GM12801 (cell line): ENCODE measurements around the gene HMGXB4.

ENCODE experiments used
- CTCF ChIP-seq: IDR thresholded peaks from one replicate; pipeline ENCODE4 v1.5.1; 2011; ENCODE audit warnings: control low read depth; ENCODE audit not compliant: insufficient read length; ENCODE audit errors: extremely low read depth

Gene HMGXB4

DNA sequence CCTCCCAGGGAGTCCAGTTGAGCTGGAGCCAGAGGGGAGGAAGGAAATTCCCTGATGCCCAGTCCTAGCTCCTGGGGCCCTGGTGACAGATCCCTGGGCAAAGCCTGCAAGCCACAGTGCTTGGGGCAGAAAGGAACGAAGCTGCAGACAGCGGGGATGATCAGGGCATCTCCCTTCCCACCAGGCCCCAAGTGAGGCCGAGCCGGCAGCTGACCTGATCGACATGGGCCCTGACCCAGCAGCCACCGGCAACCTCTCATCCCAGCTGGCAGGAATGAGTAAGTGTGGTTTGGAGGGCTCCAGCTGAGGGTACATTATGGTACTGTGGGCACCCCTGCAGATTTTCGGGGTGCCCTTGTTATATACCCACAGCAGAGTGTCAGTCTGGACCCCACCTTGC is 75.9 kb downstream of the HMGXB4 start:
- TF ChIP-seq CTCF: no peak

- no peak for TF ChIP-seq CTCF
Measured at GRCh38 chr22:35334004-35334403, 76.7 kb downstream of the HMGXB4 start.

- no peak for TF ChIP-seq CTCF
Measured at GRCh38 chr22:35335468-35335867, 78.2 kb downstream of the HMGXB4 start.

- no peak for TF ChIP-seq CTCF
Measured at GRCh38 chr22:35335936-35336781, 78.9 kb downstream of the HMGXB4 start.

GRCh38 chr22:35337932-35338331 is 80.6 kb downstream of the HMGXB4 start:
- TF ChIP-seq CTCF: no peak

DNA sequence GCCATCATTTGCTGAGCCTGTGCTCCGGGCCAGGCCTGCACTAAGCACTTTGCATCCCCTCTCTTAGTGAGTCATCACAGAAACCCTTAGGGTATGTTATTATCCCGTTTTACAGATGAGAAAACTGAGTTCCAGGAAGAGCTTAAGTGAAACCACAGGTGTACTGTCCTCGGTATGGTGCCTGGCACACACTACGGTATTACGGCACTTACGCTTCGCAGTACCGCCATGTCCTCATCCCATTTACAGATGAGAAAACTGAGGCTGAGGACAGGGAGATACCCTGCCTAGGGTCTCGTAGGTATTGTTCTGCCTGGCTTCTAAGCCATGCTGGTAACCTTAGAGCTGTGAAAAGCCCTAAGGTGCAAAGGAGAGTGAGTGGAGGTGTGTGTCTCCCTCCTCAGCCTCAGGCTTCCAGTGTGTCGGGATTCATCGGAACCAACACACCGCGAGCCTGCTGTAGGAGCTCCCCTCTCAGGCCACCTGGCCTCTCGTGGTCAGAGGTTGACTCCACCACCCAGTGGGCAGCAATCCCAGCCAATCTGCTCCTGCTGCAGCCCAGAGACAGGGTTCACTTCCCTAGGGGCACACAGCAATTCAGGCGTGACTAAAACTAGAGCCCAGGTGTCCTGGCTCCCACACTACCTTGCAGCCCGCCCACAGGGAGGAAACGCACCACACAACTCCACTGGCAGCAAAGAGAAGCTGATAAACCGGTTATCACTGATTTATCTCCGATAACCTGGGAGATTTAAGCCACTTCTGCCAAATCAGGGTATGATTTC is 84.0 kb downstream of the HMGXB4 start:
- TF ChIP-seq CTCF: no peak

DNA sequence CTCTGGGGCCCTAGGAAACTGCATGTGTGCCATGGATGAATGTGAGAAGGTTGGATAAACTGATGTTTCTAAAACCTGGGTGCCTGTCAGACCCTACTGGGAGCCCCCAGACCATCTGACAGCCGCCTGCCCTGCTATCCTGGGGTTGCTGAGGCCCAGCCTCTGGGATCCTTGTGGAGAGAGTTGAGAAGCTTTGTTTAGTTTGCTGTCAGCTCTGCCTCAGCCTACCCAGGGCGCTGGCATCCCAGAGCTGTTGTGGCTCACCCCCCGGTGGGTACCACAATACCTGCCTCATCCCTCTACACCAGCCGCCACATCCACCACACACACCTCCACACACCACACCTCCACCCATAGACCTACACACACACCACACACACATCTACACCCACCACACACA is 85.1 kb downstream of the HMGXB4 start:
- TF ChIP-seq CTCF: no peak
